OCI-LY1 (cell line): ENCODE data around the gene DUSP7.

Source experiments
- H2AFZ ChIP-seq: fragments of 200-600 bp; sonication (generic), shearing (Covaris generic); 2 replicates; pipeline ENCODE4 v1.6.0; 2014; ENCODE audit warnings: antibody characterized with exemption, mild to moderate bottlenecking, low read length
- H3F3A ChIP-seq: fragments of 200-600 bp; sonication (generic), shearing (Covaris generic); 2 replicates; pipeline ENCODE4 v1.6.0; 2014; ENCODE audit warnings: mild to moderate bottlenecking, antibody characterized with exemption, low read length, moderate library complexity; ENCODE audit not compliant: insufficient read depth
- H3K27ac ChIP-seq: fragments of 200-600 bp; sonication (generic); 2 replicates; pipeline ENCODE4 v1.5.1; 2014; ENCODE audit warnings: low read length, mixed run types, mild to moderate bottlenecking, low read depth; ENCODE audit not compliant: poor library complexity, severe bottlenecking
- H3K27me3 ChIP-seq: fragments of 200-600 bp; sonication (generic); 2 replicates; pipeline ENCODE4 v1.6.0; 2014; ENCODE audit warnings: antibody characterized with exemption, mild to moderate bottlenecking, low read length, moderate library complexity; ENCODE audit not compliant: insufficient read depth
- H3K36me3 ChIP-seq: fragments of 200-600 bp; sonication (generic); 2 replicates; pipeline ENCODE4 v1.6.1; 2014; ENCODE audit warnings: mild to moderate bottlenecking, antibody characterized with exemption, low read length, moderate library complexity, mixed read lengths; ENCODE audit not compliant: insufficient read depth
- H3K4me1 ChIP-seq: fragments of 200-600 bp; sonication (generic); 2 replicates; pipeline ENCODE4 v1.5.1; 2014; ENCODE audit warnings: mild to moderate bottlenecking, low read length, moderate library complexity; ENCODE audit not compliant: insufficient read depth, severe bottlenecking
- H3K4me2 ChIP-seq: fragments of 200-600 bp; sonication (generic), shearing (Covaris generic); 2 replicates; pipeline ENCODE4 v1.6.1; 2014; ENCODE audit warnings: low read length
- H3K4me3 ChIP-seq: fragments of 200-600 bp; sonication (generic); 2 replicates; pipeline ENCODE4 v1.5.1; 2014; ENCODE audit warnings: low read length, low read depth, mild to moderate bottlenecking, mixed read lengths; ENCODE audit not compliant: poor library complexity, severe bottlenecking
- H3K79me2 ChIP-seq: fragments of 200-600 bp; shearing (Covaris generic); 2 replicates; pipeline ENCODE4 v1.6.1; 2016; ENCODE audit warnings: mixed run types, low read length, mixed read lengths; ENCODE audit not compliant: insufficient read depth
- H3K9ac ChIP-seq: fragments of 200-600 bp; sonication (generic), shearing (Covaris generic); 2 replicates; pipeline ENCODE4 v1.6.1; 2014; ENCODE audit warnings: mild to moderate bottlenecking, low read length, mixed read lengths
- H3K9me2 ChIP-seq: fragments of 200-600 bp; sonication (generic), shearing (Covaris generic); 2 replicates; pipeline ENCODE4 v1.6.1; 2014; ENCODE audit warnings: low read depth, mild to moderate bottlenecking, low read length, mixed read lengths
- H3K9me3 ChIP-seq: fragments of 200-600 bp; shearing (Covaris generic); 2 replicates; pipeline ENCODE4 v1.6.1; 2014; ENCODE audit warnings: low read length, mixed read lengths
- H4K20me1 ChIP-seq: fragments of 200-600 bp; sonication (generic), shearing (Covaris generic); 2 replicates; pipeline ENCODE4 v1.6.0; 2016; ENCODE audit warnings: mild to moderate bottlenecking, low read length; ENCODE audit not compliant: insufficient read depth
- CTCF ChIP-seq: fragments of 200-600 bp; sonication (generic), shearing (Covaris generic); IDR thresholded peaks from 2 replicates; pipeline ENCODE4 v1.5.1; 2017; ENCODE audit warnings: mild to moderate bottlenecking, antibody characterized with exemption, low read length, moderate library complexity, mixed read lengths
- EZH2 ChIP-seq: fragments of 200-600 bp; sonication (generic), shearing (Covaris generic); IDR thresholded peaks from 2 replicates; pipeline ENCODE4 v1.8.0; 2017; ENCODE audit warnings: borderline replicate concordance, mixed run types, mild to moderate bottlenecking, antibody characterized with exemption, low read length, moderate library complexity, mixed read lengths

DUSP7 gene

GRCh38 chr3:52076896-52077780 is 20.8 kb upstream of the DUSP7 start:
- no peaks in the 10 kb centered on the region for H3K4me1 ChIP-seq
- H4K20me1 ChIP-seq: no peaks in the 10 kb centered on the region
- H3K4me3 ChIP-seq: no peak overlapping the region
- no peaks in the 10 kb centered on the region for H3K79me2 ChIP-seq
- no peaks in the 10 kb centered on the region for H3K27me3 ChIP-seq
- no peaks in the 10 kb centered on the region for H3K9me3 ChIP-seq
- H3K36me3 ChIP-seq: peaks cover 7% of the 10 kb centered on the region; the same call in 1 of the 2 replicates
- H3F3A ChIP-seq: no peaks in the 10 kb centered on the region
- no peak for TF ChIP-seq CTCF
- H3K9me2 ChIP-seq: no peaks in the 10 kb centered on the region
- no peak overlapping the region for H3K27ac ChIP-seq
- no peak overlapping the region for H3K4me2 ChIP-seq
- H2AFZ ChIP-seq: no peak overlapping the region
- no peak overlapping the region for H3K9ac ChIP-seq

- no peaks in the 10 kb centered on the region for H3K27me3 ChIP-seq
- TF ChIP-seq EZH2 (no peak), CTCF (no peak)
- peaks cover 7% of the 10 kb centered on the region; the same call in 1 of the 2 replicates for H3K36me3 ChIP-seq
- H4K20me1 ChIP-seq: no peaks in the 10 kb centered on the region
- H2AFZ ChIP-seq: no peak overlapping the region
- H3K27ac ChIP-seq: no peak overlapping the region
- H3K79me2 ChIP-seq: no peaks in the 10 kb centered on the region
- H3K9me2 ChIP-seq: no peaks in the 10 kb centered on the region
- H3K4me2 ChIP-seq: no peak overlapping the region
- no peak overlapping the region for H3K4me3 ChIP-seq
- H3F3A ChIP-seq: no peaks in the 10 kb centered on the region
- no peak overlapping the region for H3K9ac ChIP-seq
- no peaks in the 10 kb centered on the region for H3K9me3 ChIP-seq
- H3K4me1 ChIP-seq: no peaks in the 10 kb centered on the region
Observed at GRCh38 chr3:52073490-52073889, 17.1 kb upstream of the DUSP7 start.

GRCh38 chr3:52072471-52072870 is 16.1 kb upstream of the DUSP7 start:
- no peak overlapping the region for H3K4me3 ChIP-seq
- no peak overlapping the region for H3K27ac ChIP-seq
- peaks cover 7% of the 10 kb centered on the region; the same call in 1 of the 2 replicates for H3K36me3 ChIP-seq
- no peak overlapping the region for H3K9ac ChIP-seq
- H3K27me3 ChIP-seq: no peaks in the 10 kb centered on the region
- H3K9me2 ChIP-seq: no peaks in the 10 kb centered on the region
- H3K4me2 ChIP-seq: no peak overlapping the region
- no peaks in the 10 kb centered on the region for H3K4me1 ChIP-seq
- H2AFZ ChIP-seq: no peak overlapping the region
- no peaks in the 10 kb centered on the region for H4K20me1 ChIP-seq
- no peaks in the 10 kb centered on the region for H3K79me2 ChIP-seq
- TF ChIP-seq EZH2 (no peak), CTCF (no peak)
- H3F3A ChIP-seq: no peaks in the 10 kb centered on the region
- H3K9me3 ChIP-seq: no peaks in the 10 kb centered on the region
